K562 (cell line): ENCODE data around the gene LILRA5. TPM values are rescaled to one million over a fixed set of nuclear protein-coding genes. Genes with fewer than 3 reads are reported as not detected.
A peak's percentile ranks its signal among the peaks of the same experiment; 100 is the strongest.

Experiments used
- ATAC-seq: fragments of 200-7000 bp; cut with Tn5 transposase; 3 replicates; pipeline ENCODE4 v1.9.1; 2020; ENCODE audit warnings: moderate library complexity
- BruUV-seq: library from RNA; stranded (reverse); fragments of 400-500 nt; replicated peaks from 2 replicates; lab custom pipeline; 2021; lab: Mats Ljungman, UMichigan
- CTCF ChIA-PET: fragments of 300-600 bp; formaldehyde crosslinking; extraction: SDS; loops from one replicate; lab custom pipeline; 2021; ENCODE audit warnings: low intra/inter-chr PET ratio; lab: Yijun Ruan, JAX
- POLR2A ChIA-PET: fragments of 300-600, 350-650 bp; sonication (Branson Sonifier 250); formaldehyde crosslinking; extraction: SDS; loops from one replicate; lab custom pipeline; 2021; ENCODE audit warnings: antibody characterized with exemption, inconsistent platforms; lab: Yijun Ruan, JAX
- DNase-seq, 4 experiments: peaks; one replicate each; pipeline versions ENCODE4 v3.0.0 to v3.0.0-alpha.2; 2011 to 2018; ENCODE audit warnings: low spot score in 3 of 4, mixed read lengths in 3 of 4; ENCODE audit errors: extremely low read depth in 1 of 4
- FAIRE-seq: peaks from 2 replicates; lab custom pipeline; 2011; peaks lifted over from hg19 to GRCh38; lab: Jason Lieb, UNC
- H2AFZ ChIP-seq: 2 replicates; pipeline ENCODE4 v1.6.0; 2011; ENCODE audit warnings: low read depth, low read length, control low read depth, inconsistent platforms
- H3K27ac ChIP-seq: fragments of 200-600 bp; 3 replicates; pipeline ENCODE4 v1.8.0; 2011; ENCODE audit warnings: low read depth, mild to moderate bottlenecking, control low read depth, inconsistent platforms, low read length, moderate library complexity, mixed read lengths; ENCODE audit errors: extremely low read depth
- H3K27me3 ChIP-seq, 2 experiments: fragments of 300-600 bp in 1 of 2; 2 replicates in 1 of 2; 3 replicates in 1 of 2; pipeline versions ENCODE4 v1.6.0 to v1.8.0; 2011; ENCODE audit warnings: inconsistent platforms in 2 of 2, low read length in 2 of 2, mild to moderate bottlenecking in 1 of 2, mixed read lengths in 1 of 2, moderate library complexity in 1 of 2; ENCODE audit not compliant: control insufficient read depth in 2 of 2, insufficient read depth in 2 of 2
- H3K36me3 ChIP-seq: fragments of 300-600 bp; 3 replicates; pipeline ENCODE4 v1.8.0; 2011; ENCODE audit warnings: mild to moderate bottlenecking, low read length, inconsistent platforms; ENCODE audit not compliant: control insufficient read depth, insufficient read depth
- H3K4me1 ChIP-seq, 2 experiments: fragments of 200-600 bp in 1 of 2; replicated peaks in 1 of 2; 2 replicates in 1 of 2; 3 replicates in 1 of 2; pipeline versions ENCODE4 v1.5.1 to v1.8.0; 2011; ENCODE audit warnings: inconsistent platforms in 2 of 2, low read length in 2 of 2, mild to moderate bottlenecking in 1 of 2, mixed read lengths in 1 of 2, moderate library complexity in 1 of 2; ENCODE audit not compliant: control insufficient read depth in 2 of 2, insufficient read depth in 2 of 2
- H3K4me2 ChIP-seq: 2 replicates; pipeline ENCODE4 v1.6.1; 2011; ENCODE audit warnings: low read length, control low read depth, inconsistent platforms, mixed read lengths; ENCODE audit not compliant: insufficient read depth
- H3K4me3 ChIP-seq: fragments of 200-600 bp; sonication (generic), shearing (Covaris generic); 2 replicates; pipeline ENCODE4 v1.5.1; 2016; ENCODE audit warnings: control low read depth, inconsistent platforms
- H3K79me2 ChIP-seq: fragments of 200-600 bp; 3 replicates; pipeline ENCODE4 v1.8.0; 2011; ENCODE audit warnings: low read length, inconsistent platforms; ENCODE audit not compliant: control insufficient read depth, insufficient read depth
- H3K9ac ChIP-seq, 2 experiments: 2 replicates each; pipeline versions ENCODE4 v1.6.0 to v1.6.1; 2011; ENCODE audit warnings: low read depth in 2 of 2, low read length in 2 of 2, control low read depth in 1 of 2, inconsistent platforms in 1 of 2, mild to moderate bottlenecking in 1 of 2, mixed read lengths in 1 of 2; ENCODE audit not compliant: insufficient read depth in 1 of 2
- H3K9me1 ChIP-seq: one replicate; pipeline ENCODE4 v1.6.0; 2011; ENCODE audit warnings: inconsistent platforms, mild to moderate bottlenecking, low read length, moderate library complexity; ENCODE audit not compliant: control insufficient read depth, insufficient read depth
- H3K9me3 ChIP-seq: replicated peaks from 2 replicates; pipeline ENCODE4 v1.5.1; 2011; ENCODE audit warnings: low read depth, low read length, inconsistent platforms; ENCODE audit not compliant: control insufficient read depth, insufficient read depth
- H4K20me1 ChIP-seq: replicated peaks from 2 replicates; pipeline ENCODE4 v1.6.1; 2011; ENCODE audit warnings: low read length, inconsistent platforms, mixed read lengths; ENCODE audit not compliant: control insufficient read depth, insufficient read depth
- CEBPG ChIP-seq, 3 experiments: fragments of 200-800 bp in 1 of 3; sonication (Bioruptor generic) in 1 of 3; sonication (generic) in 1 of 3; formaldehyde crosslinking in 1 of 3; IDR thresholded peaks in 2 of 3; conservative IDR thresholded peaks in 1 of 3; 2 replicates each; pipeline versions ENCODE4 v1.6.1 to v1.8.0; 2016 to 2022; ENCODE audit warnings: missing compliant biosample characterization in 2 of 3, missing genetic modification characterization in 2 of 3, mild to moderate bottlenecking in 1 of 3, missing genetic modification reagents in 1 of 3
- DMBX1 ChIP-seq: fragments of 250-450 bp; sonication (Bioruptor Pico); IDR thresholded peaks from 2 replicates; pipeline ENCODE4 v1.8.0; 2022; ENCODE audit warnings: inconsistent platforms, mild to moderate bottlenecking, moderate library complexity, borderline replicate concordance
- KDM1A ChIP-seq, 2 experiments: fragments of 450-650 bp; IDR thresholded peaks; 2 replicates each; pipeline ENCODE4 v1.6.1; 2016; ENCODE audit warnings: mild to moderate bottlenecking in 2 of 2
- SMAD2 ChIP-seq: fragments of 150-350 bp; IDR thresholded peaks from 2 replicates; pipeline ENCODE4 v1.6.1; 2014; ENCODE audit warnings: low read depth, mild to moderate bottlenecking, low read length
- ZBTB34 ChIP-seq: fragments of 250-450 bp; sonication (Bioruptor Pico); IDR thresholded peaks from 2 replicates; pipeline ENCODE4 v1.8.0; 2021; ENCODE audit warnings: mild to moderate bottlenecking, moderate library complexity
- ZNF695 ChIP-seq: fragments of 450-650 bp; formaldehyde crosslinking; IDR thresholded peaks from 2 replicates; pipeline ENCODE4 v1.4.0; 2020; ENCODE audit warnings: mild to moderate bottlenecking, moderate library complexity
- WGBS: fragments of 100-300 bp; shearing (Covaris generic); methylation state at CpG from one replicate; pipeline ENCODE4 v1.1.6; 2016; ENCODE audit warnings: low coverage, mixed read lengths; ENCODE audit not compliant: insufficient coverage; ENCODE audit errors: missing lambda C conversion rate; 5-methylcytosine and 5-hydroxymethylcytosine counted together
- in situ Hi-C: fragments of 300-500 bp; cut with MboI; formaldehyde crosslinking; loops from 4 replicates; pipeline ENCODE4 v1.15.0; 2018; ENCODE audit warnings: inconsistent platforms, mixed read lengths
- intact Hi-C: fragments of 100-400 bp; cut with micrococcal nuclease; formaldehyde crosslinking; loops from 2 replicates; pipeline ENCODE4 v1.14.2; 2022
- polyA plus RNA-seq, 8 experiments: library from polyadenylated mRNA; depleted of rRNA in 4 of 8; stranded (reverse) in 5 of 8; unstranded in 3 of 8; fragments of >200 nt; fragmentation: Nextera tagmentation in 2 of 8; fragmentation: Illumina TruSeq in 1 of 8; extraction: Ambion mirVana in 2 of 8; extraction: Trizol in 1 of 8; gene quantifications; 2 replicates each; pipeline versions ENCODE4 v1.2.1 to v1.2.3, GENCODE V29; 2011 to 2014; ENCODE audit warnings: inconsistent platforms in 1 of 8, missing spikeins in 1 of 8
- total RNA-seq, 7 experiments: library from RNA; depleted of rRNA in 6 of 7; stranded (reverse); fragments of >200 nt in 6 of 7; fragmentation: Illumina TruSeq in 2 of 7; extraction: Trizol in 2 of 7; gene quantifications; 2 replicates each; pipeline versions ENCODE4 v1.2.1 to v1.2.3, GENCODE V29; 2011 to 2021; ENCODE audit warnings: low replicate concordance in 1 of 7
- TF ChIP-seq, protein P1 (sequence below), 2 experiments: fragments of 450-650 bp in 1 of 2; sonication (generic) in 1 of 2; formaldehyde crosslinking in 1 of 2; IDR thresholded peaks in 1 of 2; conservative IDR thresholded peaks in 1 of 2; 2 replicates each; pipeline versions ENCODE4 v1.6.1 to v1.8.1; 2016 to 2023; ENCODE audit warnings: mild to moderate bottlenecking in 2 of 2, moderate library complexity in 2 of 2, inconsistent platforms in 1 of 2, missing genetic modification reagents in 1 of 2
- TF ChIP-seq, protein P2 (sequence below): fragments of 450-650 bp; formaldehyde crosslinking; IDR thresholded peaks from 2 replicates; pipeline ENCODE4 v1.4.0; 2020; ENCODE audit warnings: mild to moderate bottlenecking, mixed read lengths

LILRA5 gene
- total and polyA plus RNA-seq, 9 of the 15 experiments (the other 6 are each of a cell fraction or from before 2014, with no cell fraction given) = not detected

DNA sequence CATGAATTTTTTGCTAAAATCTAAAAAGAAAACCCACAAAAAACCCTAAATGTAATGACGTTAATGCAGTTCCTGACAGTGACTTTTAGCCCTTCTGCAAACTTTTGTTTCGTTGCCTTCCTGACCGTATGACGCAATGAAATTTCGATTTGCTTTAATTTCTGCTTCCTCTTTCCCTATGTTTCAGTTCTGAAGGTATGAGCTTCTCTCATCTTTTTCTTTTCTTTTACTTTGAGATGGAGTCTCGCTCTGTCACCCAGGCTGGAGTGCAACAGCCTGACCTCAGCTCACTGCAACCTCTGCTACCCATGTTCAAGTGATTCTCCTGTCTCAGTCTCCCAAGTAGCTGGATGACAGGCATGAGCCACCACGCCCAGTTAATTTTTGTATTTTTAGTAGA, 6.1 kb upstream of the LILRA5 start:
- peaks cover 23 to 41% of the 10 kb centered on the region in 2 experiments for H3K27me3 ChIP-seq
- intact Hi-C loops = no loop called here
- no peaks in the 10 kb centered on the region for H3K9me3 ChIP-seq
- H3K4me1 ChIP-seq = no peaks in the 10 kb centered on the region
- H2AFZ ChIP-seq = no peak overlapping the region
- in situ Hi-C loops = no loop called here
- no peaks in the 10 kb centered on the region for H3K36me3 ChIP-seq
- DNase-seq (no peak), FAIRE-seq (no peak), ATAC-seq (no peak)
- no peak overlapping the region for H3K9ac ChIP-seq
- no peaks in the 10 kb centered on the region for H3K79me2 ChIP-seq
- POLR2A ChIA-PET = no interaction called here
- no peak overlapping the region for H3K27ac ChIP-seq
- H3K4me2 ChIP-seq = no peak overlapping the region
- H3K9me1 ChIP-seq = no peaks in the 10 kb centered on the region
- CTCF ChIA-PET = no interaction called here
- WGBS = under 1% methylated on average over 7 of the region's 7 CpGs
- H4K20me1 ChIP-seq = no peaks in the 10 kb centered on the region
- TF ChIP-seq ZBTB34 (CRISPR knock-in tag) (no peak), DMBX1 (CRISPR knock-in tag) (no peak), ZNF695 (no peak), CEBPG (CRISPR knock-in tag; IDR thresholded peaks at IDR 0.05) (no peak), CEBPG (tag; conservative IDR thresholded peaks at IDR 0.05 in 1 of 2, IDR thresholded peaks at IDR 0.05 in 1 of 2) (0 out of 4 replicates have a peak, but pooled peaks of 1 of the 2 experiments have one; percentile 23), KDM1A (IDR thresholded peaks at IDR 0.05) (no peak), SMAD2 (no peak)
- TF ChIP-seq, protein P1, sequence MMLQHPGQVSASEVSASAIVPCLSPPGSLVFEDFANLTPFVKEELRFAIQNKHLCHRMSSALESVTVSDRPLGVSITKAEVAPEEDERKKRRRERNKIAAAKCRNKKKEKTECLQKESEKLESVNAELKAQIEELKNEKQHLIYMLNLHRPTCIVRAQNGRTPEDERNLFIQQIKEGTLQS (IDR thresholded peaks at IDR 0.05) = peak; percentile 35; the same call in 1 of the 2 replicates
- TF ChIP-seq, protein P1 (CRISPR knock-in tag; conservative IDR thresholded peaks at IDR 0.05) = no peak
- TF ChIP-seq, protein P2, sequence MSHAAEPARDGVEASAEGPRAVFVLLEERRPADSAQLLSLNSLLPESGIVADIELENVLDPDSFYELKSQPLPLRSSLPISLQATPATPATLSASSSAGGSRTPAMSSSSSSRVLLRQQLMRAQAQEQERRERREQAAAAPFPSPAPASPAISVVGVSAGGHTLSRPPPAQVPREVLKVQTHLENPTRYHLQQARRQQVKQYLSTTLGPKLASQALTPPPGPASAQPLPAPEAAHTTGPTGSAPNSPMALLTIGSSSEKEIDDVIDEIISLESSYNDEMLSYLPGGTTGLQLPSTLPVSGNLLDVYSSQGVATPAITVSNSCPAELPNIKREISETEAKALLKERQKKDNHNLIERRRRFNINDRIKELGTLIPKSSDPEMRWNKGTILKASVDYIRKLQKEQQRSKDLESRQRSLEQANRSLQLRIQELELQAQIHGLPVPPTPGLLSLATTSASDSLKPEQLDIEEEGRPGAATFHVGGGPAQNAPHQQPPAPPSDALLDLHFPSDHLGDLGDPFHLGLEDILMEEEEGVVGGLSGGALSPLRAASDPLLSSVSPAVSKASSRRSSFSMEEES (CRISPR knock-in tag) = no peak
- H3K4me3 ChIP-seq = no peak overlapping the region
- BruUV-seq = no TSS peak
